Measurements from ENCODE around the gene CDH12.

DNA sequence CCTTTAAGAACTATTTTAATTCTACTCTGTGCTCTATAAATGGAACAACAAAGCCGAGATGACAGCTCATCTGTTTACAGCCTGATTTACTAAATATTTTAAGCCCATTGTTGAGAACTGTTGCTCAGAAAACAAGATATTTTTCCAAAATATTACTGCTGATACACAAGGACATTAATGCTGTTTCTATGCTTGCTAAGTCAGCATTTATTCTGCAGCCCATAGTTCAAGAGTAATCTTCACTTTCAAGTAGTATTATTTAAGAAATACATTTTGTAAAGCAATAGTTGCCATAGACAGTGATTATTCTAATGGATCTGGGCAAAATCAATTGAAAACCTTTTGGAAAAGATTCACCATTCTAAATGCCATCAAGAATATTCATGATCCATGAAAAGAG lies 208.3 kb downstream of the CDH12 start:
- TF ChIP-seq, protein P1, sequence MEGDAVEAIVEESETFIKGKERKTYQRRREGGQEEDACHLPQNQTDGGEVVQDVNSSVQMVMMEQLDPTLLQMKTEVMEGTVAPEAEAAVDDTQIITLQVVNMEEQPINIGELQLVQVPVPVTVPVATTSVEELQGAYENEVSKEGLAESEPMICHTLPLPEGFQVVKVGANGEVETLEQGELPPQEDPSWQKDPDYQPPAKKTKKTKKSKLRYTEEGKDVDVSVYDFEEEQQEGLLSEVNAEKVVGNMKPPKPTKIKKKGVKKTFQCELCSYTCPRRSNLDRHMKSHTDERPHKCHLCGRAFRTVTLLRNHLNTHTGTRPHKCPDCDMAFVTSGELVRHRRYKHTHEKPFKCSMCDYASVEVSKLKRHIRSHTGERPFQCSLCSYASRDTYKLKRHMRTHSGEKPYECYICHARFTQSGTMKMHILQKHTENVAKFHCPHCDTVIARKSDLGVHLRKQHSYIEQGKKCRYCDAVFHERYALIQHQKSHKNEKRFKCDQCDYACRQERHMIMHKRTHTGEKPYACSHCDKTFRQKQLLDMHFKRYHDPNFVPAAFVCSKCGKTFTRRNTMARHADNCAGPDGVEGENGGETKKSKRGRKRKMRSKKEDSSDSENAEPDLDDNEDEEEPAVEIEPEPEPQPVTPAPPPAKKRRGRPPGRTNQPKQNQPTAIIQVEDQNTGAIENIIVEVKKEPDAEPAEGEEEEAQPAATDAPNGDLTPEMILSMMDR (IDR thresholded peaks at IDR 0.05) = no peak
- TF ChIP-seq POLR2A (IDR thresholded peaks at IDR 0.05) = no peak

All from thyroid gland (tissue), 4 donors.